Astrocyte (in vitro differentiated cells and primary cell): ENCODE data around the gene FNDC7. TPM values are rescaled to one million over a fixed set of nuclear protein-coding genes. Genes with fewer than 3 reads are reported as not detected.

Experiments
- DNase-seq: peaks from one replicate; pipeline ENCODE4 v3.0.0-alpha.2; 2010; ENCODE audit warnings: low read depth
- FAIRE-seq: peaks from 2 replicates; lab custom pipeline; 2011; peaks lifted over from hg19 to GRCh38; lab: Jason Lieb, UNC
- H2AFZ ChIP-seq: 2 replicates; pipeline ENCODE4 v1.6.0; 2012; ENCODE audit warnings: low read depth, low read length, inconsistent platforms
- H3K27ac ChIP-seq: 2 replicates; pipeline ENCODE4 v1.5.1; 2011; ENCODE audit warnings: low read depth, low read length, inconsistent platforms
- H3K27me3 ChIP-seq: 2 replicates; pipeline ENCODE4 v1.6.0; 2011; ENCODE audit warnings: low read length, inconsistent platforms; ENCODE audit not compliant: insufficient read depth
- H3K36me3 ChIP-seq: 2 replicates; pipeline ENCODE4 v1.5.1; 2011; ENCODE audit warnings: low read length, inconsistent platforms; ENCODE audit not compliant: insufficient read depth
- H3K4me1 ChIP-seq: 2 replicates; pipeline ENCODE4 v1.5.1; 2011; ENCODE audit warnings: low read length, inconsistent platforms; ENCODE audit not compliant: insufficient read depth
- H3K4me2 ChIP-seq: 2 replicates; pipeline ENCODE4 v1.6.0; 2012; ENCODE audit warnings: low read length, inconsistent platforms
- H3K4me3 ChIP-seq: 2 replicates; pipeline ENCODE4 v1.5.1; 2011; ENCODE audit warnings: low read depth, mild to moderate bottlenecking, low read length, inconsistent platforms; ENCODE audit not compliant: insufficient read depth
- H3K79me2 ChIP-seq: 2 replicates; pipeline ENCODE4 v1.6.0; 2012; ENCODE audit warnings: mild to moderate bottlenecking, low read length, inconsistent platforms; ENCODE audit not compliant: insufficient read depth
- H3K9ac ChIP-seq: 2 replicates; pipeline ENCODE4 v1.6.0; 2012; ENCODE audit warnings: mild to moderate bottlenecking, low read length, inconsistent platforms
- H3K9me3 ChIP-seq: 2 replicates; pipeline ENCODE4 v1.5.1; 2012; ENCODE audit warnings: low read depth, mild to moderate bottlenecking, low read length, inconsistent platforms; ENCODE audit not compliant: insufficient read depth
- H4K20me1 ChIP-seq: 2 replicates; pipeline ENCODE4 v1.6.0; 2012; ENCODE audit warnings: low read length, inconsistent platforms; ENCODE audit not compliant: insufficient read depth
- H3K27ac Mint-ChIP-seq: one replicate; pipeline ENCODE4 v1.8.0; 2021; ENCODE audit warnings: mild to moderate bottlenecking, mixed read lengths; ENCODE audit not compliant: unreplicated experiment
- H3K27me3 Mint-ChIP-seq: one replicate; pipeline ENCODE4 v1.8.0; 2021; ENCODE audit warnings: low read depth, mixed read lengths; ENCODE audit not compliant: unreplicated experiment
- H3K36me3 Mint-ChIP-seq: one replicate; pipeline ENCODE4 v1.8.0; 2021; ENCODE audit warnings: low read depth, mixed read lengths; ENCODE audit not compliant: unreplicated experiment
- H3K4me1 Mint-ChIP-seq: one replicate; pipeline ENCODE4 v1.8.0; 2021; ENCODE audit warnings: low read depth, mixed read lengths; ENCODE audit not compliant: unreplicated experiment
- H3K4me3 Mint-ChIP-seq: one replicate; pipeline ENCODE4 v1.8.0; 2021; ENCODE audit warnings: mild to moderate bottlenecking, moderate library complexity, mixed read lengths; ENCODE audit not compliant: unreplicated experiment
- H3K9me3 Mint-ChIP-seq: one replicate; pipeline ENCODE4 v1.8.0; 2021; ENCODE audit warnings: mild to moderate bottlenecking, mixed read lengths; ENCODE audit not compliant: unreplicated experiment
- CTCF ChIP-seq: IDR thresholded peaks from 2 replicates; pipeline ENCODE4 v1.5.1; 2011; ENCODE audit warnings: low read depth, mild to moderate bottlenecking, inconsistent platforms, low read length, moderate library complexity; ENCODE audit not compliant: insufficient read depth
- EZH2 ChIP-seq: IDR thresholded peaks from 2 replicates; pipeline ENCODE4 v1.6.1; 2012; ENCODE audit warnings: mild to moderate bottlenecking, low read length, inconsistent platforms; ENCODE audit not compliant: insufficient read depth
- total RNA-seq: library from RNA; stranded (reverse); gene quantifications from 2 replicates; pipeline ENCODE4 v1.2.1, GENCODE V29; 2021

FNDC7 gene
- total RNA-seq, 1 donor from 2014 or later: 0.20 TPM

- no peaks in the 10 kb centered on the region for H3K36me3 ChIP-seq
- H3K4me3 ChIP-seq: no peak overlapping the region
- H3K9ac ChIP-seq: no peak overlapping the region
- FAIRE-seq: no peak
- TF ChIP-seq CTCF (no peak), EZH2 (no peak)
- Mint-ChIP-seq H3K27ac (no peak overlapping the region), H3K9me3 (no peaks in the 10 kb centered on the region), H3K4me1 (peaks cover 7% of the 10 kb centered on the region), H3K27me3 (no peaks in the 10 kb centered on the region), H3K4me3 (no peak overlapping the region), H3K36me3 (no peaks in the 10 kb centered on the region)
- no peaks in the 10 kb centered on the region for H4K20me1 ChIP-seq
- H3K4me2 ChIP-seq: no peak overlapping the region
- H3K27ac ChIP-seq: no peak overlapping the region
- H2AFZ ChIP-seq: no peak overlapping the region
- H3K4me1 ChIP-seq: no peaks in the 10 kb centered on the region
- peaks cover 5% of the 10 kb centered on the region for H3K27me3 ChIP-seq
- DNase-seq: no peak
- H3K79me2 ChIP-seq: no peaks in the 10 kb centered on the region
- H3K9me3 ChIP-seq: no peaks in the 10 kb centered on the region
Observed at GRCh38 chr1:108685529-108685928, 27.2 kb upstream of the FNDC7 start.

GRCh38 chr1:108686614-108687313 lies 25.9 kb upstream of the FNDC7 start:
- peaks cover 5% of the 10 kb centered on the region for H3K27me3 ChIP-seq
- peaks cover 6% of the 10 kb centered on the region for H3K79me2 ChIP-seq
- Mint-ChIP-seq H3K27ac (no peak overlapping the region), H3K9me3 (no peaks in the 10 kb centered on the region), H3K4me3 (no peak overlapping the region), H3K36me3 (no peaks in the 10 kb centered on the region), H3K4me1 (peaks cover 15% of the 10 kb centered on the region), H3K27me3 (no peaks in the 10 kb centered on the region)
- H3K9ac ChIP-seq: no peak overlapping the region
- no peak overlapping the region for H3K4me2 ChIP-seq
- no peak for FAIRE-seq
- H3K27ac ChIP-seq: no peak overlapping the region
- H2AFZ ChIP-seq: no peak overlapping the region
- DNase-seq: peak; percentile 21
- TF ChIP-seq CTCF (no peak), EZH2 (no peak)
- no peaks in the 10 kb centered on the region for H4K20me1 ChIP-seq
- H3K4me1 ChIP-seq: no peaks in the 10 kb centered on the region
- H3K36me3 ChIP-seq: no peaks in the 10 kb centered on the region
- no peaks in the 10 kb centered on the region for H3K9me3 ChIP-seq
- no peak overlapping the region for H3K4me3 ChIP-seq
